ENCODE data around the gene RREB1. TPM values are rescaled to one million over a fixed set of nuclear protein-coding genes. Genes with fewer than 3 reads are reported as not detected.

RREB1 gene
- total RNA-seq, 1 experiment from 2014 or later = 35.8 TPM

DNA sequence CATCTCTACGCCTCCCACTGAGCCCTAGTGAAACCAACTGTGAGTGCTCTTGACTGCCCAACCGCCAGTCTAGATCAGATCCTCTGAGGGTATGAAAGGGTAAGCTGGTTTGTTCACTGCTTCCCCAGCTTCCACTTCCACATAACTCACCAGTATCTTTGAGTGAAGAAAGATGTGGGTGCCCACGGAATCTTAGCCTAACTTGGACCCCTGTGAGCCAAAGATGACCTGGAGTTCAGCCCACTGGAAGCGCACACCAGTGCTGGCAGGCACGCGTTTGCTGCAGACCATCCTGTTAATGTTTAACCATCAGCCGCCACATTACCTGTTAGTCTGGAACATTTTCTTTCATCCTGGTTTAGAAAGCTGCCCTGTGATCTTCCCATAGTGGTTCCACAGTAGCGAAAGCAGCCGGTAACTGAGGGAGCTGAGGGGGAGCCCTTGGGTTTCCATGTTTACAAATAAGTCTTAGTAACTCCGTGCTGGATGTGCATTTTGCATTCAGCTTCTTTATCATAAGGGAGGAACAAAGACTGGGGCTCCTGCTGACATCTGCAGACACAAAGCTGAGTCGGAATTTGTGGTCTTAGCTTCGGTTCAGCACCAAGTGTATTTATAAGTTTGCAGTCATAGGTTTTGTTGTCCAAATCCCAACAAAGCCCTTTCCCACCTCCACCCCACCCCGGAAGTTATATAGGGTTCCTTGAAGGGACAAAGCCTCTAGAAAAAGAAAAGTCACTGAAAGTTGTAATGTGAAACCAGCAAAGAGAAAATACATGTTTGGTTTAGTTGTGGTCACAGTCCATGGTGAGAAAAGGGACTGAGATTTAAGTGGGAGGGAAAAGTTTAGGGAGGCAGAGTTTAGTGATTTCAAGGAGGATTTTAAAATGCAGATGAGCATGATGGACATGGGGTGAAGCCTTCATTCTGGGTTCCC lies 134.2 kb downstream of the RREB1 start:
- Histone ChIP-seq H2AK5ac (ENCODE audit: insufficient read length, low read length) (no peak overlapping the region), H3K27ac (ENCODE audit: insufficient read length, low read depth, low read length) (no peak overlapping the region), H3K9me3 (ENCODE audit: control insufficient read depth, low read depth, low read length) (no peaks in the 10 kb centered on the region), H2BK120ac (ENCODE audit: low read depth, low read length, poor library complexity, severe bottlenecking) (no peak overlapping the region), H3T11ph (ENCODE audit: low read length) (no peak overlapping the region), H3K79me2 (ENCODE audit: insufficient read depth, low read length) (no peaks in the 10 kb centered on the region), H3K18ac (ENCODE audit: insufficient read length, low read depth, low read length) (no peak overlapping the region), H3K27me3 (ENCODE audit: insufficient read depth, low read length) (no peaks in the 10 kb centered on the region), H3K4me2 (ENCODE audit: insufficient read depth, insufficient read length, low read length) (no peak overlapping the region), H3K4me1 (ENCODE audit: insufficient read depth, low read length) (peaks cover 15% of the 10 kb centered on the region), H3K4ac (ENCODE audit: low read depth, low read length) (no peak overlapping the region), H4K20me1 (ENCODE audit: control insufficient read depth, insufficient read depth, insufficient read length) (no peaks in the 10 kb centered on the region), H4K8ac (replicated peaks; ENCODE audit: insufficient read length, low read depth, low read length) (no peak overlapping the region), H3K79me1 (ENCODE audit: insufficient read depth, low read depth, low read length, poor library complexity, severe bottlenecking) (no peaks in the 10 kb centered on the region), H2BK20ac (ENCODE audit: low read depth, low read length, poor library complexity, severe bottlenecking) (no peak overlapping the region), H2AFZ (ENCODE audit: low read length) (no peak overlapping the region), H3K9ac (ENCODE audit: extremely low read depth, insufficient read length, low read length) (no peak overlapping the region), H2BK5ac (ENCODE audit: insufficient read length, low read length) (no peak overlapping the region), H3K14ac (ENCODE audit: insufficient read depth, low read length) (peak overlapping the region; percentile 19; the same call in 1 of the 2 replicates), H4K5ac (ENCODE audit: insufficient read length, low read depth, low read length) (no peak overlapping the region), H4K91ac (ENCODE audit: insufficient read length, low read depth, low read length) (no peak overlapping the region), H3K23ac (ENCODE audit: insufficient read length, low read depth, low read length) (no peak overlapping the region), H2BK15ac (ENCODE audit: low read depth, low read length) (no peak overlapping the region), H3K23me2 (ENCODE audit: insufficient read length, low read depth, low read length, poor library complexity, severe bottlenecking) (no peaks in the 10 kb centered on the region), H3K56ac (ENCODE audit: insufficient read length, low read depth, low read length) (no peak overlapping the region), H2BK12ac (ENCODE audit: insufficient read length, low read depth, low read length) (no peak overlapping the region)
- H3K36me3 Mint-ChIP-seq (ENCODE audit: insufficient read depth in 1 of 3, low read depth in 3 of 3) = peaks cover 3 to 6% (median 4%) of the 10 kb centered on the region in 3 experiments; a peak in 3 of 7 replicates
- H3K4me3 Mint-ChIP-seq = no peak overlapping the region; a peak in 1 of 5 replicates
- no peaks in the 10 kb centered on the region for H3K9me3 Mint-ChIP-seq
- WGBS (ENCODE audit: extremely low coverage, insufficient read length, low lambda C conversion rate) = no CpG with 5 or more reads among the region's 13 CpGs
- H3K4me1 Mint-ChIP-seq = peaks cover 36 to 40% of the 10 kb centered on the region in 2 experiments
- H3K27me3 Mint-ChIP-seq (ENCODE audit: low read depth) = no peaks in the 10 kb centered on the region
- TF ChIP-seq, protein P1, sequence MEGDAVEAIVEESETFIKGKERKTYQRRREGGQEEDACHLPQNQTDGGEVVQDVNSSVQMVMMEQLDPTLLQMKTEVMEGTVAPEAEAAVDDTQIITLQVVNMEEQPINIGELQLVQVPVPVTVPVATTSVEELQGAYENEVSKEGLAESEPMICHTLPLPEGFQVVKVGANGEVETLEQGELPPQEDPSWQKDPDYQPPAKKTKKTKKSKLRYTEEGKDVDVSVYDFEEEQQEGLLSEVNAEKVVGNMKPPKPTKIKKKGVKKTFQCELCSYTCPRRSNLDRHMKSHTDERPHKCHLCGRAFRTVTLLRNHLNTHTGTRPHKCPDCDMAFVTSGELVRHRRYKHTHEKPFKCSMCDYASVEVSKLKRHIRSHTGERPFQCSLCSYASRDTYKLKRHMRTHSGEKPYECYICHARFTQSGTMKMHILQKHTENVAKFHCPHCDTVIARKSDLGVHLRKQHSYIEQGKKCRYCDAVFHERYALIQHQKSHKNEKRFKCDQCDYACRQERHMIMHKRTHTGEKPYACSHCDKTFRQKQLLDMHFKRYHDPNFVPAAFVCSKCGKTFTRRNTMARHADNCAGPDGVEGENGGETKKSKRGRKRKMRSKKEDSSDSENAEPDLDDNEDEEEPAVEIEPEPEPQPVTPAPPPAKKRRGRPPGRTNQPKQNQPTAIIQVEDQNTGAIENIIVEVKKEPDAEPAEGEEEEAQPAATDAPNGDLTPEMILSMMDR (conservative IDR thresholded peaks at IDR 0.05) = no peak
- peak overlapping the region; percentile 8 to 78 (median 40); a peak in 5 of 7 replicates for H3K27ac Mint-ChIP-seq
- DNase-seq = no peak

Measured in H9 (cell line).